IMR-90 (cell line): ENCODE results near the gene VCL. TPM values are rescaled to one million over a fixed set of nuclear protein-coding genes. Genes with fewer than 3 reads are reported as not detected.

ENCODE experiments used
- ATAC-seq: fragments of 200-7000 bp; cut with Tn5 transposase; 2 replicates; pipeline ENCODE4 v1.9.1; 2020; ENCODE audit warnings: low read depth, mild to moderate bottlenecking, moderate library complexity
- BruUV-seq: library from RNA; stranded (reverse); fragments of 400-500 nt; replicated peaks from 2 replicates; lab custom pipeline; 2021; lab: Mats Ljungman, UMichigan
- CTCF ChIA-PET: fragments of 300-600 bp; formaldehyde crosslinking; extraction: SDS; loops from one replicate; lab custom pipeline; 2021; ENCODE audit warnings: antibody characterized with exemption; lab: Yijun Ruan, JAX
- POLR2A ChIA-PET: fragments of 300-600 bp; sonication (Branson Sonifier 250); formaldehyde crosslinking; loops from one replicate; lab custom pipeline; 2022; ENCODE audit warnings: antibody characterized with exemption; ENCODE audit not compliant: unreplicated experiment; lab: Charles Lee
- DNase-seq: peaks from one replicate; pipeline ENCODE4 v3.0.0; 2013
- H2AFZ ChIP-seq: replicated peaks from 2 replicates; pipeline ENCODE3; 2013; ENCODE audit warnings: low read length, mild to moderate bottlenecking; ENCODE audit not compliant: poor library complexity
- H2AK5ac ChIP-seq: 2 replicates; pipeline ENCODE4 v1.6.1; 2013; ENCODE audit warnings: low read depth, low read length, inconsistent platforms
- H2AK9ac ChIP-seq: replicated peaks from 2 replicates; pipeline ENCODE3; 2013; ENCODE audit warnings: mild to moderate bottlenecking, low read depth, low read length, moderate library complexity; ENCODE audit not compliant: poor library complexity
- H2BK120ac ChIP-seq: 2 replicates; pipeline ENCODE4 v1.6.1; 2013; ENCODE audit warnings: low read depth, low read length, inconsistent platforms
- H2BK15ac ChIP-seq: 3 replicates; pipeline ENCODE4 v1.6.1; 2013; ENCODE audit warnings: low read depth, low read length, inconsistent platforms
- H2BK20ac ChIP-seq: 2 replicates; pipeline ENCODE4 v1.6.1; 2013; ENCODE audit warnings: low read depth, mild to moderate bottlenecking, inconsistent platforms, low read length, moderate library complexity
- H2BK5ac ChIP-seq: 2 replicates; pipeline ENCODE4 v1.6.1; 2013; ENCODE audit warnings: mild to moderate bottlenecking, low read depth, low read length, inconsistent platforms; ENCODE audit not compliant: poor library complexity, severe bottlenecking
- H3K14ac ChIP-seq: replicated peaks from 2 replicates; pipeline ENCODE4 v1.6.1; 2013; ENCODE audit warnings: low read depth, low read length, inconsistent platforms
- H3K18ac ChIP-seq: 2 replicates; pipeline ENCODE4 v1.6.1; 2013; ENCODE audit warnings: low read depth, low read length, control low read depth
- H3K23ac ChIP-seq: 2 replicates; pipeline ENCODE4 v1.6.1; 2013; ENCODE audit warnings: low read depth, low read length, inconsistent platforms
- H3K27ac ChIP-seq: 2 replicates; pipeline ENCODE4 v1.5.1; 2013; ENCODE audit warnings: mild to moderate bottlenecking, control low read depth, low read length; ENCODE audit not compliant: insufficient read depth
- H3K27me3 ChIP-seq: 2 replicates; pipeline ENCODE4 v1.6.1; 2013; ENCODE audit warnings: low read length; ENCODE audit not compliant: control insufficient read depth, insufficient read depth
- H3K36me3 ChIP-seq: 2 replicates; pipeline ENCODE4 v1.6.1; 2013; ENCODE audit warnings: low read length, mixed read lengths; ENCODE audit not compliant: control insufficient read depth, insufficient read depth
- H3K4ac ChIP-seq: 2 replicates; pipeline ENCODE4 v1.6.1; 2013; ENCODE audit warnings: low read depth, low read length, inconsistent platforms
- H3K4me1 ChIP-seq: 2 replicates; pipeline ENCODE4 v1.6.1; 2013; ENCODE audit warnings: low read length, mixed read lengths; ENCODE audit not compliant: control insufficient read depth, insufficient read depth
- H3K4me2 ChIP-seq: 2 replicates; pipeline ENCODE4 v1.6.1; 2013; ENCODE audit warnings: low read depth, mild to moderate bottlenecking, control low read depth, low read length, moderate library complexity
- H3K4me3 ChIP-seq: 2 replicates; pipeline ENCODE4 v1.5.1; 2013; ENCODE audit warnings: low read depth, mild to moderate bottlenecking, control low read depth, low read length, moderate library complexity; ENCODE audit not compliant: insufficient read depth
- H3K56ac ChIP-seq: 2 replicates; pipeline ENCODE4 v1.6.1; 2013; ENCODE audit warnings: low read length, inconsistent platforms; ENCODE audit not compliant: insufficient read depth; ENCODE audit errors: extremely low read depth
- H3K79me1 ChIP-seq, 2 experiments: 2 replicates each; pipeline ENCODE4 v1.6.1; 2013; ENCODE audit warnings: low read length in 2 of 2, inconsistent platforms in 1 of 2, low read depth in 1 of 2
- H3K9ac ChIP-seq: 2 replicates; pipeline ENCODE4 v1.6.1; 2013; ENCODE audit warnings: low read depth, low read length, control low read depth
- H3K9me1 ChIP-seq: 2 replicates; pipeline ENCODE4 v1.6.1; 2013; ENCODE audit warnings: low read length, inconsistent platforms; ENCODE audit not compliant: insufficient read depth
- H3K9me3 ChIP-seq: 2 replicates; pipeline ENCODE4 v1.6.1; 2013; ENCODE audit warnings: low read length; ENCODE audit not compliant: control insufficient read depth, insufficient read depth
- H4K20me1 ChIP-seq: 2 replicates; pipeline ENCODE4 v1.6.1; 2013; ENCODE audit warnings: low read length, inconsistent platforms; ENCODE audit not compliant: insufficient read depth
- H4K5ac ChIP-seq: 2 replicates; pipeline ENCODE4 v1.6.1; 2013; ENCODE audit warnings: mild to moderate bottlenecking, low read depth, low read length, control low read depth
- H4K8ac ChIP-seq, 2 experiments: 2 replicates each; pipeline ENCODE4 v1.6.1; 2013; ENCODE audit warnings: low read depth in 2 of 2, low read length in 2 of 2, control low read depth in 1 of 2, inconsistent platforms in 1 of 2
- H4K91ac ChIP-seq: 2 replicates; pipeline ENCODE4 v1.6.1; 2013; ENCODE audit warnings: low read depth, low read length, inconsistent platforms; ENCODE audit not compliant: insufficient read depth
- BHLHE40 ChIP-seq: fragments of 150-350 bp; IDR thresholded peaks from 2 replicates; pipeline ENCODE4 v1.6.1; 2016; ENCODE audit warnings: mild to moderate bottlenecking, low read depth, low read length
- CEBPB ChIP-seq: IDR thresholded peaks from 2 replicates; pipeline ENCODE4 v1.6.1; 2012; ENCODE audit warnings: low read depth, low read length, improper control_type of control experiment
- CHD1 ChIP-seq: IDR thresholded peaks from 2 replicates; pipeline ENCODE4 v1.6.1; 2012; ENCODE audit warnings: low read depth, low read length, improper control_type of control experiment
- CTCF ChIP-seq: conservative IDR thresholded peaks from 2 replicates; pipeline ENCODE4 v1.5.1; 2012; ENCODE audit warnings: mild to moderate bottlenecking, low read depth, low read length, improper control_type of control experiment
- ELK1 ChIP-seq: fragments of 150-350 bp; IDR thresholded peaks from 2 replicates; pipeline ENCODE4 v1.6.1; 2016; ENCODE audit warnings: low read depth, mild to moderate bottlenecking, low read length, moderate library complexity, borderline replicate concordance
- FOS ChIP-seq: fragments of 150-350 bp; IDR thresholded peaks from 2 replicates; pipeline ENCODE4 v1.6.1; 2016; ENCODE audit warnings: low read depth, low read length
- MAFK ChIP-seq: IDR thresholded peaks from 2 replicates; pipeline ENCODE4 v1.6.1; 2012; ENCODE audit warnings: low read depth, low read length, improper control_type of control experiment
- MAZ ChIP-seq: IDR thresholded peaks from 2 replicates; pipeline ENCODE4 v1.6.1; 2012; ENCODE audit warnings: low read depth, mild to moderate bottlenecking, low read length, improper control_type of control experiment, moderate library complexity, borderline replicate concordance
- MXI1 ChIP-seq: IDR thresholded peaks from 2 replicates; pipeline ENCODE4 v1.6.1; 2012; ENCODE audit warnings: low read depth, mild to moderate bottlenecking, low read length, moderate library complexity, borderline replicate concordance
- NFE2L2 ChIP-seq: fragments of 150-350 bp; IDR thresholded peaks from 2 replicates; pipeline ENCODE4 v1.6.1; 2016; ENCODE audit warnings: low read depth, mild to moderate bottlenecking, low read length
- POLR2A ChIP-seq: IDR thresholded peaks from 2 replicates; pipeline ENCODE4 v1.6.1; 2012; ENCODE audit warnings: mild to moderate bottlenecking, low read depth, low read length
- RAD21 ChIP-seq: IDR thresholded peaks from 2 replicates; pipeline ENCODE4 v1.6.1; 2012; ENCODE audit warnings: low read length, improper control_type of control experiment
- RCOR1 ChIP-seq: IDR thresholded peaks from 2 replicates; pipeline ENCODE4 v1.6.1; 2012; ENCODE audit warnings: mild to moderate bottlenecking, low read length, improper control_type of control experiment; ENCODE audit not compliant: insufficient replicate concordance
- RFX5 ChIP-seq: IDR thresholded peaks from 2 replicates; pipeline ENCODE4 v1.8.0; 2012; ENCODE audit warnings: low read depth, mild to moderate bottlenecking, low read length, moderate library complexity
- SMC3 ChIP-seq: fragments of 150-350 bp; IDR thresholded peaks from 2 replicates; pipeline ENCODE4 v1.6.1; 2016; ENCODE audit warnings: low read depth, mild to moderate bottlenecking, antibody characterized with exemption, low read length, moderate library complexity
- USF2 ChIP-seq: fragments of 150-350 bp; IDR thresholded peaks from 2 replicates; pipeline ENCODE4 v1.6.1; 2017; ENCODE audit warnings: mild to moderate bottlenecking, antibody characterized with exemption, low read length, low read depth
- WGBS, 2 experiments: methylation state at CpG; one replicate each; pipeline versions ENCODE4 v1.1.5 to v1.1.7; 2013; ENCODE audit warnings: missing lambda C conversion rate in 2 of 2; ENCODE audit not compliant: insufficient read length in 1 of 2; ENCODE audit errors: extremely low coverage in 2 of 2; 5-methylcytosine and 5-hydroxymethylcytosine counted together
- dilution Hi-C: fragments of 300-500 bp; cut with HindIII; formaldehyde crosslinking; loops from one replicate; pipeline ENCODE4 v1.14.3; 2018; ENCODE audit warnings: low sequenced_read_pairs; ENCODE audit not compliant: unreplicated experiment
- in situ Hi-C: fragments of 300-500 bp; cut with MboI; formaldehyde crosslinking; loops from 3 replicates; pipeline ENCODE4 v1.14.3; 2019; ENCODE audit warnings: low sequenced_read_pairs, inconsistent platforms, mixed read lengths
- intact Hi-C: fragments of 100-400 bp; cut with micrococcal nuclease; formaldehyde crosslinking; loops from 2 replicates; pipeline ENCODE4 v1.10.0; 2022
- polyA plus RNA-seq, 3 experiments: library from polyadenylated mRNA; depleted of rRNA; stranded (reverse); fragments of >200 nt; gene quantifications; 2 replicates each; pipeline ENCODE4 v1.2.3, GENCODE V29; 2012; ENCODE audit warnings: low replicate concordance in 1 of 3
- total RNA-seq: library from RNA; depleted of rRNA; stranded (reverse); fragments of >200 nt; gene quantifications from 2 replicates; pipeline ENCODE4 v1.2.3, GENCODE V29; 2012

Gene VCL
- total and polyA plus RNA-seq, 2 of the 4 experiments (the other 2 are of a cell fraction) = 227 to 283 TPM

GRCh38 chr10:74135452-74135851, 137.5 kb downstream of the VCL start:
- BruUV-seq = no TSS peak
- Histone ChIP-seq H2AK9ac (no peak overlapping the region), H3K14ac (no peak overlapping the region), H3K9ac (no peak overlapping the region), H4K8ac (no peak overlapping the region), H2AK5ac (no peak overlapping the region), H3K27me3 (no peaks in the 10 kb centered on the region), H2AFZ (no peak overlapping the region), H3K79me1 (peaks cover 8 to 19% of the 10 kb centered on the region in 2 experiments), H4K5ac (no peak overlapping the region), H3K27ac (no peak overlapping the region), H3K56ac (no peak overlapping the region), H3K9me1 (no peaks in the 10 kb centered on the region), H3K4me2 (no peak overlapping the region), H4K91ac (no peak overlapping the region), H4K20me1 (peaks cover 4% of the 10 kb centered on the region; the same call in 1 of the 2 replicates), H3K36me3 (peaks cover 30% of the 10 kb centered on the region), H3K9me3 (no peaks in the 10 kb centered on the region), H3K4me1 (no peaks in the 10 kb centered on the region), H2BK120ac (no peak overlapping the region), H2BK15ac (no peak overlapping the region), H2BK20ac (no peak overlapping the region), H2BK5ac (no peak overlapping the region), H3K4ac (no peak overlapping the region), H3K4me3 (no peak overlapping the region), H3K18ac (no peak overlapping the region), H3K23ac (no peak overlapping the region)
- TF ChIP-seq CEBPB (no peak), MXI1 (no peak), MAZ (no peak), CHD1 (no peak), RFX5 (no peak), POLR2A (no peak), CTCF (no peak), MAFK (no peak), RAD21 (no peak), NFE2L2 (no peak), SMC3 (no peak), RCOR1 (no peak), ELK1 (no peak), USF2 (no peak), BHLHE40 (no peak), FOS (no peak)
- in situ Hi-C loops (no loop called here), intact Hi-C loops (no loop called here), dilution Hi-C loops (no loop called here)
- ATAC-seq (no peak), DNase-seq (no peak)
- no CpG with 5 or more reads among the region's 3 CpGs for WGBS, 2 experiments
- POLR2A ChIA-PET = no interaction called here
- CTCF ChIA-PET = no interaction called here
